NAMALWA (cell line): ENCODE measurements around the gene C5orf58.
"Not testable (repeated sequence)": the region's sequence is repeated elsewhere in the genome, so short reads cannot be mapped to it uniquely, and the experiment has no call there.

Source experiments
- DNase-seq: peaks from one replicate; pipeline ENCODE4 v3.0.0-alpha.2; 2015; ENCODE audit warnings: low spot score

The C5orf58 gene

DNA sequence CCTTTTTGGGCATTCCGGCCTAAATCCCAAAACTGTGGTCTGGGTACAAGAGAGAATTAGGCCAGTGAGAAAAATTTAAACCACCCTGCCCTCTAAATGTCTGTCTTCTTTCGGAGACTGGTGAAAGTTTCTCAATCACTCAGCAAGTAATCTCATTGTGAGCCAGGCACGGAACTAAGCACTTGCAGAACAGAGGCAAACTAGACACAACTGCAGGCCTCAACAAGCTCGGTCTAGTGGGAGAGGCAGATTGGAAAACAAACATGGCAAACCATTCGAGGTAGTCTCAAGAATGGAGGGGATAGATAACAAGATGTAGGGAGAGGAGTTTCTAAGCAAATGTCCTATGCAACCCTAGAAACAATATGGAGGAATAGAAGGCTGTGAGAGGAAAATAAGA, 8.9 kb upstream of the C5orf58 start:
- no peak for DNase-seq

DNA sequence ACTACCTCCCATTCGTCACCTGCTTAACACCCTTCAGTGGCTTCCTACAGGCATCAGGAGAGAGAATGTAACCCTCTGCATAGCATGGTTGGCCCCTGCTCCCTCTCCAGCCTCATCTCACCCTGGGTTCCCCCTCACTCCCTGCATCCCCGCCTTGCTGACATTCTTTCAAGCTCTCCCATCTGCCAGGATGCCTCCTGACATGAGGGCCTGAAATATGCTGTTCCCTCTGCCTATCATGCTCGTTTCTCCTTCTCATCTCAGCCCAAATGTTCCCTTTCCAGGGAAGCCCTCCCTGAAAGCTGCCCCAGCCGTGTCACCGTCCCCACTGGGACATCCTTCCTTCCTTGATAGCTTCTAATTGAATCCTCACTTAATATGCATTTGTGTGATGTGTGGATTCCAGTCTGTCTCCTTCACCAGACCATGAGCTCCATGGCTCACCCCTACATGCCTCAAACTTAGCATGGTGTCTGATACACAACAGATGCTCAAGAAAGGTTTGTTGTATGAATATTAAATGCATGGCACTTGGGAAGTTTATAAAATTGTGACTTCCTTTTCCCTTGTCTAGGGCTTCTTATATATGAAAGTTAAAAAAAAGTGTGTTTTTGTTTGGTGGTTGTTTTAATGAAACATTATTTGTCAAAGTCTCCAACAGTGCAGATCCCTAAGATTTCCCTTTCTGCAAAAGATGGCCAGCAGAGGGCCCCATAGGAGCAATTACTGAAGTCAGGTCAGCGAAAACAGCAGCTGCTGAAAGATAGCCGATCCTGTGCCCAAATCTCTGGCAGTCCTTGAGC, 7.3 kb upstream of the C5orf58 start:
- DNase-seq, result peak; percentile 73

DNA sequence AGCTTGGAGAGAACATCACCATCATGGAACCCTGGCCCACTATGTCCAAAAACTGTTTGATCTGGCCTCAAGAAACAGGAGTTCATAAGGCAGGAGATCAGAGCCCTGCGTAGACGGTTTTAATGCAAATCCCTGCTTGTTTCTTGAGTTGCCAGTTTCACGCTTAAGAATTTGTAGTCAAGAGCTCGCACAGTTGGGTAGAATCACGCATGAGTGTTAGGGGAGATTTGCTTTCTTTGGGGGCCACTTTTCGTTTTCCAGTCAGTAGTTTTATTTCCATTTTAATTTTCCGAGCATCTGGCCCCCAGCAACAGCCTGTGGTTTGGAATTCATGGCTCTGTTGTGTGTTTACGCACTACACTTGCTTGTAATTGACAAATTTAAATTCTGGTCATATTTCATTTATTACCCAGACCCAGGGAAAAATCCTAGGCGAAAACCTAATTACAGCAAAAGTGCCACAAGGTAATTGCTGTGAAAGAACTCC, 6.6 kb upstream of the C5orf58 start:
- DNase-seq, result no peak

DNA sequence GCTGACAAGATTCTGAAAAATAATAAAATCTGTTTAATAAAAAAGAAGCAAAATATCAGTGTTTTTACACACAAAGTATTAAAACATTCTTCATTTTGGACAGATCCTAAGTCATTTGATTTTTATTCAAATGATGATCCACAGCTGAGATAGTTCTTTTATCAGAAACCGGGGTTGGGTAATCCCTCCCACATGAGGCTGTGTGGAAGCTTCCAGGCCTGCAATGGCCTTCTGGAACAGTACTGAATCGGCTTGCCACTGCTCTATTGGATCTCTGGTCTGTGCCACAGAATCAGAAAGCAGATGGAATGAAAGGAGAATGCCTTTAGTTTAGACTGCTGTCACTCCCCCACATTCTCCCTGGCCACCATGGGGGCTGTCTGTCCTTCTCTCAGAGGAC, 6.1 kb upstream of the C5orf58 start:
- DNase-seq, result no peak

DNA sequence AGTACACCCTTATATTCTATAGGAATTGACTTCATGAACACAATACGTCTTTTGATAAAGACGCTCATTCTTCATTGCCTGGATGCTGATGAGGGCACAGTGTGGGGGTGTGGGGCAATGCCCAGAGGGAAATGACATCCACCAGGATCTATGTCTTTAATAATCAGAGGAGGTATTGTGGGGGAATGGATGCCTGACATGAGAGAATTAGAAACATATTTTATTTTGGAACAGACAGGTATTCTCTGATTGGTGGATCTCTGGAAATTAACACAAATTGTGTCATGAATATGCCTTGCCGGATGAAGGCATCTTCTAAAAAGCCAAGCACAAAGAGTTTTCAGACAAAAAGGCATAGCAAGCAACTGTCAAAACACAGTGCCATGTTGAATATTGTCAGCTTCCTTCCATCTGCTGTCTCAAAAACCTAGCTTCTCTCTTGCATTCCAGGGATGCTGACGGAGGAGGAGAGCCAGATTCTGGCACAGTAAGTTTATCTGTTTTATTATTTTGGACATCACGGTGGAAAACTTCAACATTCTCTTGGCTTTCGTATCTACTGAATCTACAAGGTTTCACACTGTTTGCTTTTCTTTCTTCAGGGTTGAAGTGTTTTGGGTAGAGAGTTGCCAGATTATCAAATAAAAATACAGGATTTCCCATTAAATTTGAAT, 3.9 kb upstream of the C5orf58 start:
- no peak for DNase-seq

DNA sequence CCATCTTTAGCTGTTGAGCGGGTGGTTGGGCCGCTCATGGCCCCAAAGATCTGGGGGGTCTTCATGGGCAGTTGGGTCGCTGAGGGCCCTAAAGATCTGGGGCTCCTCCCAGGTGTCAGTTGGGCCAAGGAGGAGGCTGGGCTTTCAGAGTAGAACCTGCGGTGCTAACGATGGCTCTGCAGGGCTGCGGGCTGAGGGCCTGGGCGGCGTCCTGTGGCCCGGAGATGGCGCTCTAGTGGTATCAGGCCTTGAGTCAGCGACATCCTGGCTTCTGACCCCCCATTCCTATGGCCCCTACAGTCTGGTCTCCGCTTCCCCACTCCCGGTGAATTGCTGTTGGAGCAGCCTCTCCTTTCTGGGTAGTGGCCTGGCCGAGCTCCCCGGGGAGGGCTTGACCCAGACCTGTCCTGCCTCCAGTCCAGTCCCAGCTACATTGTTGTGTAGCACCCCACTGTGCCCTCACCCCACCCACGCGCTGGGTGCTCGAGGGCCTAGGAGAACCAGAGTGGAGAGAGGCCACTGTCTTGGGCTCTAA, 640 bp downstream of the C5orf58 start:
- no peak for DNase-seq

DNA sequence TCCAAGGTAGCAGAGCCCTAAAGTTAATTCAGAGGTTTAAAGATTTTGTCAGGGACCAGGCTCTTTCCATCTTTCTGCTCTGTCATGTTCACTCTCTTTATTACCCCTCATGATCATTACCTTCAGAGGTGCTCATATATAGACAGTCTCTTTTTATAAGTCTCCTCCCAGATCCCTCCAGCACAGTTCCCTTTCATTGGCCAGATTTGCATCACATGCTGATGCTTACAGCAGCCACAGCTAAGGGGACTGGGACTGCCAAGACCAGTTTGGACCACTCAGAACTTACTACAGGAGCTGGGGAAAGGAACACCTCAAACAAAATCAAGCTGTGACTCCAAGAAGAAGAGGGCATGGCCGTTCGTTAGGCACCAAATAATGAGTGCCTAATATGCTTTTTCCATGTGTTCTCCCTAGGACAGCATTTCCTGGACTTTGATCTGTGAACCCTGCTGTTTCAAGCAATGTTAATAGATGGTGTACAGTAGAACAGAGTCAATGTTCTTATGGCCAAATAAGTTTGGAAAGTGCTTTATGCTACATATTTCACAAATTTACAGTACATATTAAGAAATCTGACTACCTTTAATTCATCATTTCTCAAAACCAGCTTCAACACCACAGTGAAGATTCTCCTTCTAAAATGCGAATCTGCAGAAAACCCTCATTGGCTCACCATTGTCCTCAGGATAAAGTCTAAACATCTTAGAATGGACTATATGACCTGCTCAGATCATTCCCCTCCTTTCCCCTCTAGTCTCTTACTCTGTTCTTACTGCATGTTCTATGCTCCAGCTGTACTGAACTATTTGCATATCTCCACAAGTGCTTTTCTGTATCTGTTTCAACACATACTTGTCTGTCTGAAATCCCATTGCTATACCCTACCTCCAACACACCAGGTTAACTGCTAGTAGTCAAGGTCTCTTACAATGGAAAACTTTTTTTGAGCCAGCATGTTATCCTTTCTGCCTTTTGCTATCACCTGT, 3.4 kb downstream of the C5orf58 start:
- DNase-seq, result no peak

DNA sequence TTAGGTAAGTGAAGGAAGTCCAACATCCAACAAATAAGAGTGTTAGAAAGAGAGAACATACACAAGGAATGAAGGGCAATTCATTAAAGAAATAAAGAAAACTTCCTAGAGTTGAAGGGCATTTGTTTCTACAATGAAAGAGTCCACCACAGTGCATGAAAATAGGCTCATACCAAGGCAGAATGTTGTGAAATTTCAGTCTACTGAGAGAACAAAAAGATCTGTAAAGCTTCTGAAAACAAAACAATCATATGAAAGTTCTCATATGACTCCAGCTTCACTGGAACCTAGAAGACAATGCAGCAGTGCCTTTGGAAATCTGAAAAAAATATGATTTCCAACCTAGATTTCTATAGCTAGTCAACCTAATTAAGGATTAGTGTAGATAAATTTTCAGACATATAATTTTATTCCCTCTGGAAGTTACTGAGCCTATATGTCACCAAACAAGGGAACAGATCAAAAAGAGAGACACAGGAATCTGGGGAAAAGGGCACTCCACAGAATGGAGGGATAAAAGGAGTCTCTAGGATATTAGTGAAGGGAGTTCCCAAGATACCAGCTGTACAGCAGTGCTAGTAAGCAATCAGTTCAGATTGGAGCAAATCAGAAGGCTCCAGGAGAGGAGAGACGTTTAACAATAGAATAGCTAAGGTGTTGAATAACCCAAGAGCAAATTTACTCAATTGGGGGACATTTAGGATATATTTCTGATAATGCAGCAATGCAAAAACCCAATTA, 5.8 kb downstream of the C5orf58 start:
- no peak for DNase-seq

DNA sequence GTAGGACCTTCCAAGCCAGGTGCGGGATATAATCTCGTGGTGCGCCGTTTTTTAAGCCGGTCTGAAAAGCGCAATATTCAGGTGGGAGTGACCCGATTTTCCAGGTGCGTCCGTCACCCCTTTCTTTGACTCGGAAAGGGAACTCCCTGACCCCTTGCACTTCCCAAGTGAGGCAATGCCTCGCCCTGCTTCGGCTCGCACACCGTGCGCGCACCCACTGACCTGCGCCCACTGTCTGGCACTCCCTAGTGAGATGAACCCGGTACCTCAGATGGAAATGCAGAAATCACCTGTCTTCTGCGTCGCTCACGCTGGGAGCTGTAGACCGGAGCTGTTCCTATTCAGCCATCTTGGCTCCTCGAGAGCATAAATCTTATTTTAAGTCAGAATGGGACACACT, 12.7 kb downstream of the C5orf58 start:
- DNase-seq, result not testable (repeated sequence)

DNA sequence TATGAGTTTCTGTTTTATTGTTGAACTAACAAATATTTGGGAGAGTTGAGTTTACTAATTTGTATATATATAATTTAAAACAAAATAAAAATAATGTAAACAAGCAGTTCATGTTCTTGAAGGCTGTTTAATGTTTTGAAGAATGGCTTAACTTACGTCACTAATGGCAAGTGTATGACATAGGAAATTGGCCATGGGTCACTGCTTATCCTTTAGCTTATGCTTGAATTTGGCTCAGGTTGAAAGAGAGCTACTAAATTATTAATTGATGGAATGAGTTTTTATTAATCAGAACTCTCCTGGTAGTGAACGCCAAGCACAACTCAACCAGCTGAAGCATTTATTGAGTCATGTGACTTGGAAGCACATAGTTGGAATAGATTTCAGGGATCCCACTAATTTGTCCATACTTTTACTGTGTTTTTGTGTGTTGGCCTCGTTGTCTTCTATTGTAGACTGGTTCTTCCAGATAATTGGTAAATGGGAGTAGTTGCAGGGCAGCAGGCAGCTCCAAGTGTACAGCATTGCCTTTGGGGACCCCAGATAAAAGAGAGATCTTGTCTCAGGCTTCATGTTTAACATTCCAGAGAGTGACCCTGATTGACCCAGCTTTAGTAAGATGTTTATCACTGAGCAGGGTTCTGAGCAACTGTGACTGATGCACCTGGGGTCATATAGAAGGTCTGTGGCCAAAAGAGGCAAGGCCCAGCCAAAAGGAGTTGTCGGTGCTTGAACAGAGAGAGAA, 13.5 kb downstream of the C5orf58 start:
- DNase-seq, result no peak

DNA sequence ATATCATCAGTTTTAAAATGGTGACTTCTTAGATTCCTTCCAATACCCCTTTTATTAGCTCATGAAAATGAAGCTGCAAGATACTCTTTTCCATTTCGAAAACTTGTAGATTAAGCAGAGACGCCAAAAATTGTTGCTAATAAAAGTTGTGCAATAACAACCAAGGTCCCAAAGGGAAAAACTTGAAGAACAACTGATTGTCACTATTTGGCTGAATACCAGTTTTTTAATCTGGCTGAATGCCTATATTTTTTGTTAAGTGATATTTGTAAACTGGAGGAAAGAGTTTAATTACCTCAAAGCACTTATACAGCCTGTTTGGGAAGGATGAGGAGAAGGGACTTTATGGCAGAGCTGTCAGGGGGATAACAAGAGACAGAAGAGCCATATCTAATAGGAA, 14.6 kb downstream of the C5orf58 start:
- DNase-seq, result no peak

DNA sequence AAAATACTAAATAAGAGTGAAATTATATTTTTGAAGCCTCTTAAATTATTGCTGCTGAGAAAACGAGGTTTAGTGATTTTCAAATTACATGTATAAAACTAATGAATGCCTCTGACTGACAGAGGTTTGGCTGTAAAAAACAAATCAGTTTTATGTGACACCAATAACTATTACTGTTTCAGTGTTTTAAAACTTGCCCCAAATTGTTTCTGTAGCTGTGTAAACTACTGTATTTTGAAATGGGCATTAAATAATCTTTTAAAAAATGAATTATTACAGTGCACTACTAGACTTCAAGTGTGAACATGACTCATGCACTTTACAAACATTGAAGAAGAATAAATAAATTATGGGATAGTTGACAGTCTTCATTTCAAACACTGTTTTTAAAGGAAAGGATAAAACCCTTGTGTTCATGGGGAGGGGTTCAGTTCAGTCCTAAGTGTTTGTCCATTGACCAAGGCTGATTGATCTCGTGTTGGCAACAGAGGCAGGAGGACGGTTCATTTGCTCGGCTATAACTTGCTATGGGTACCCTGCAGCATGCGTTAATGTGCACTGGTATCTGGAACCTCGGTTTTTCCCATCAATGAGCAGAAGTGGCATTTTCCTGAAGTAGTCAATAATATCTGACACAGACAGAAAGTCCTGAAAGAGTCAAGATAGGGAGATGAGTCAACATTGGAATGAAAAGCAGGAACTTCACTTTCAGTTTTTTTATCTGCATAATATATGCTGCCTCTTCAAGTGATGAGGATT, 15.6 kb downstream of the C5orf58 start:
- DNase-seq, result no peak

DNA sequence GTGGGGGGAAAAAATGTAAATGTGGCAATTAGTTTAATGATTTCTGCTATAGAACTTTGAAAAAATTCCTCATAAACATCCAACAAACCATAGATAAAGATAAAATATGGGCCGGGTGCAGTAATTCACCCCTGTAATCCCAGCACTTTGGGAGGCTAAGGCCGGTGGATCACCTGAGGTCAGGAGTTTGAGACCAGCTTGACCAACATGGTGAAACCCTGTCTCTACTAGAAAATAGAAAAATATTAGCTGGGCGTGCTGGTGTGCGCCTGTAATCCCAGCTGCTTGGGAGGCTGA, 16.1 kb downstream of the C5orf58 start:
- not testable (repeated sequence) for DNase-seq

DNA sequence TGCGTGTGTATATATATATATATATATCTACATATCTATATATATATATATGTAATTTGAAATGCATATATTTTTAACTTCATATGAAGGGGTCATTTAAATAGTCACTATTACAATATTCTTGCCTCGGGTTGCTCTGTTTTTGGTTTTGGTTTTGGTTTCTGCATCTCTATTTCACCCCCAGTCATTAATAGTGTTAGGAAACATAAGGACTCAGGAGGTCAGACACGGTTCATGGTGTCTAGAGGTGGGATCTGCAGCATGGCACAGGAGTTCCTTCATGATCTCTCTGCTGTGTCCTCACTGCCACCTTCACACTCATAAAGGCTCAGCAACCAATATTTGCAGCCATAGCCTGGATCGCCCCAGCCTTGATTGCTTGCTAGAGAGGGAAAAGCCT, 16.6 kb downstream of the C5orf58 start:
- no peak for DNase-seq

DNA sequence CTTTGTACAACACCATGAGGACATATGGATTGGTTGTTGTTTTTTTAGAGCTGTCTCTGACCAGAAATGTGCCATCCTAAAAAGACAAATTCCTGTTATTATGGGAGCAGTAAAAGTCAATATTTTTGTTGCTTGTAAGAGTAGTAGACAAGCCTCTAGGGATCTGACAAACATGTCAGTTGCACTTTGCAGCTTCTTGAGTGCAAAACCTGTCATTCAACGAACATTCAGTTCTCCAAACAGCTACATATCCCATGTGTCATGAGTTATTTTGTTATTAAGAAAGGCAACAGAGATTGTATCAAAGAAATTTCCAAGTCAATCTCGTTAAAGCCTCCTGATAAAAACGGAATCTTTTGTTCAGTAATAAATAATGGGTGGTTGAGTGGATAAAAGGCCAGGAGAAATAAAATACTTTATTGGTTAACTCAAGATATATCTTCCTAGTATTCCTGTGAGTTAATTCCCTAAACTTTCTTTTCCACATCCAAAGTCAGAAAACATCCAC, 18.1 kb downstream of the C5orf58 start:
- DNase-seq, result no peak

DNA sequence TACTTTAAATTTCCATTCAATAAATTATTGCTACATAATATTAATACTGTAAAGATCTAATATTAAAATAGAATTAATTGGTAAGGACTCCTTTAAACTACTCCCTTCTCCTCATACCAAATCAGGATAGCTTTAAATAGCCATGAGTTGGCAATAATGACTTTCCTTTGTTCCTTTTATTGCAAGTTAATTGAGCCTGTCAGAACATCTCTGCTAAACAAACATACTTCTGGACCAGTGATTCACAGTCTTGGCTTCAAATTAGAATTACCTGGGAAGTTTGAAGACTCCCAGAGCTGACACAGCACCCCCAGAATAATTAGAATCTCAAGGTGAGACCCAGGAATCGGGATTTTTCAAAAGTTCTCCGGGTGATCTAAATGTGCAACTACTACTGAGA, 18.7 kb downstream of the C5orf58 start:
- no peak for DNase-seq

DNA sequence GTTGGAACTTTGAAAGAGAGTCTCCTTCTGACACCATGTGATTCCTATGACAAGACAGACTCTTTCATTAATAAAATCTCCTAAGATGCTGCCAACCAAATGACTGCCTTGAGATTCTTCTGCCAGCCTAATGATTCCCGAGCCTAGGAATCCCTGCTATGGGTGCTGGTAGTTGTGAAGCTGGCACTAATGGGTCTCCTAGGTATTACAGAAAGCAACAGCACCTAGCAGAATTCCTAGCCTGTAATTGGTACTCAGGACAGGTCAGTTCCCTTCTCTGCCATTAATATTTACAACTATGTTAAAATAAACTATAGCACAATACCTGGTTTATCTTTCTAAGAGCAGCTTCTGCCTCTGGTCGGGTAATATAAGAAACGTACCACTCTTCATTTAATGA, 19.3 kb downstream of the C5orf58 start:
- DNase-seq, result no peak

DNA sequence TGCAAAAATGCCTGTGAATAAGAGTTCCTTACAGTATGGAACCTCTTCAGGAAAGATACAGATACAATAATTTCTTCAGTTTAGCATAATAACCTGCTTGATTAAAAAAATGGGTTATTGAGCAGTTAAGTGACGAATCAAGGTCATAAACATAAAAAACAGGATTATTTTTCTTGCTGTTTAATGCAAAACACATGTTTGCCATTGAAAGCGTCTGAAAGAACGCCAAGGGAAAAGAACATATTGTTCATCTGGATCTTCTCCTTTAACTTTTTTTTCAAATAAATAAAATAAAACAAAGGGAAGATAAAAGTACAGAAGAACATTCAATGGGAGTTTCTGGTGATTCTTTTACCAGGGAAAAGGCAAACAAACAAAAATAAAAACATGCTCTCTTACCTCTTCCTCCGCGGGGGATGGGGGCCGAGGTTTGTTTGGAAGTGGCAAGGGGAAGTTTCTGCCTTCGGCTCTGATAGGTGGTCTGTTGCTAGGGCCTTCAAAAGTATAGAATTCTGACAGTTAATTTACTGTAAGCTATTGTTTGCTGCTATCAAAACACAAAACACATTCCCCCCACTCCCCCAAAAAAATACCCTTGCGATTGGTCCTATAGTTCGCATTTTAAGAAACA, 20.1 kb downstream of the C5orf58 start:
- DNase-seq, result no peak

DNA sequence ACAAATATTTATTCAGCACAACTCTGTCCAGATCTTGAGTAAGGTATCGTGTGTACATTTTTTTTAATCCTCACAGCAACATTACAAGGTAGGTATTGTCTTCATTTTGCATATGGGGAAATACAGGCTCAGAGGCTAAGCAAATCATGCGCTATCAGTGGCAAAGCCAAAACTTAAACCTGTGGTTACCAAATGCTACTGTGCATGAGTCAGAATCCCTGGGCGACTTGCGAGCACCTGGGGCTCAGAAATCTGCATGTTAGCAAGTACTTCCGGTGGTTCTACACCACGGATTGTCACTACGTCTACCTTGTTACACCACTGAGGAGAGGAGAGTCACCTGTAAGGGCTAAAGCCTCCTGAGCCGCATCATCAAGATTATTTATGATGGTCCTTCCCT, 21.3 kb downstream of the C5orf58 start:
- DNase-seq, result peak; percentile 18
